Measurements from ENCODE around the gene TMEM106A.

DNA sequence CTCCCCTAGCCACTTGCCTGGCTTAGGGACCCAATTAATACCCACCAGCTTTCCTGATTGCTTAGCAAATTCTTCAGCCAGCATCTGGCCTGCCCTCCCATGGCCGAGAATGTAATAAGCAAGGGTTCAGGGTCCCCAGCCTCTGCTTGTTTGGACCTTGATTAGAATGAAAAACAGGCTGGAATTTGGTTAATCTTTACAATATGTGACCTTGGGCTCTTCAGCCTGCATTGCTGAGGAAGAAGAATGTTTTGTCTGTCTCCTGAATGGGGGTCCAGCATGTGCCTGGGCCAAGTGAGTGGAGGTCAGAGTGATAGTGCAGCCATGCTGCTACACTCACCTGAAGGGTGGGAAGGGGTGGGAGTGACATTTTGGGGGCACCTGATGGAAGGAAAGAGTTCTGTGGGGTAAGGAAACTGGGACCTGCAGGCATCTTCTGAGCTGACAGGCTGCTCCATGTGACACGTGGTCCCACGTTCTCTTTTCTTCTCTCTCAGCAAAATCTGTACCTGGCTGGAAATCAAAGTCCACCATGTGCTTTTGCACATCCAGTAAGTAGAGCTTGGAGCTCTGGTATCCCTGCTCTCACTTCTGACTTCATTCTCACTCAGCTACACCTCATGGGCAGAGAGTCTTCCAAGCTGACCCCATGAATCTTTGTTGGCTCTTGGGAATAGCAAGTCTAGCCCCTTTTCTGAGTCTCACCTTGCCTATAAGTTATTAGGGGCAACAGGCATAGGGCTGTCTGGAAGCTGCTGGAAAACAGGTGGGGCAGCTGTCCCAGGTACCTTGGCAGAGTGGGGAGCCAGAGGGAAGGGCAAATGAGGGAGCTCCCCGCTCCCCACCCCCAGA lies 5.3 kb downstream of the TMEM106A start:
- TF ChIP-seq, protein P1, sequence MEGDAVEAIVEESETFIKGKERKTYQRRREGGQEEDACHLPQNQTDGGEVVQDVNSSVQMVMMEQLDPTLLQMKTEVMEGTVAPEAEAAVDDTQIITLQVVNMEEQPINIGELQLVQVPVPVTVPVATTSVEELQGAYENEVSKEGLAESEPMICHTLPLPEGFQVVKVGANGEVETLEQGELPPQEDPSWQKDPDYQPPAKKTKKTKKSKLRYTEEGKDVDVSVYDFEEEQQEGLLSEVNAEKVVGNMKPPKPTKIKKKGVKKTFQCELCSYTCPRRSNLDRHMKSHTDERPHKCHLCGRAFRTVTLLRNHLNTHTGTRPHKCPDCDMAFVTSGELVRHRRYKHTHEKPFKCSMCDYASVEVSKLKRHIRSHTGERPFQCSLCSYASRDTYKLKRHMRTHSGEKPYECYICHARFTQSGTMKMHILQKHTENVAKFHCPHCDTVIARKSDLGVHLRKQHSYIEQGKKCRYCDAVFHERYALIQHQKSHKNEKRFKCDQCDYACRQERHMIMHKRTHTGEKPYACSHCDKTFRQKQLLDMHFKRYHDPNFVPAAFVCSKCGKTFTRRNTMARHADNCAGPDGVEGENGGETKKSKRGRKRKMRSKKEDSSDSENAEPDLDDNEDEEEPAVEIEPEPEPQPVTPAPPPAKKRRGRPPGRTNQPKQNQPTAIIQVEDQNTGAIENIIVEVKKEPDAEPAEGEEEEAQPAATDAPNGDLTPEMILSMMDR (IDR thresholded peaks at IDR 0.05; ENCODE audit: insufficient read depth, low read length) = no peak
- TF ChIP-seq POLR2AphosphoS5 (IDR thresholded peaks at IDR 0.05; ENCODE audit: low read depth) = no peak
- TF ChIP-seq GABPA (IDR thresholded peaks at IDR 0.05; ENCODE audit: low read depth) = no peak
- TF ChIP-seq, protein P2, sequence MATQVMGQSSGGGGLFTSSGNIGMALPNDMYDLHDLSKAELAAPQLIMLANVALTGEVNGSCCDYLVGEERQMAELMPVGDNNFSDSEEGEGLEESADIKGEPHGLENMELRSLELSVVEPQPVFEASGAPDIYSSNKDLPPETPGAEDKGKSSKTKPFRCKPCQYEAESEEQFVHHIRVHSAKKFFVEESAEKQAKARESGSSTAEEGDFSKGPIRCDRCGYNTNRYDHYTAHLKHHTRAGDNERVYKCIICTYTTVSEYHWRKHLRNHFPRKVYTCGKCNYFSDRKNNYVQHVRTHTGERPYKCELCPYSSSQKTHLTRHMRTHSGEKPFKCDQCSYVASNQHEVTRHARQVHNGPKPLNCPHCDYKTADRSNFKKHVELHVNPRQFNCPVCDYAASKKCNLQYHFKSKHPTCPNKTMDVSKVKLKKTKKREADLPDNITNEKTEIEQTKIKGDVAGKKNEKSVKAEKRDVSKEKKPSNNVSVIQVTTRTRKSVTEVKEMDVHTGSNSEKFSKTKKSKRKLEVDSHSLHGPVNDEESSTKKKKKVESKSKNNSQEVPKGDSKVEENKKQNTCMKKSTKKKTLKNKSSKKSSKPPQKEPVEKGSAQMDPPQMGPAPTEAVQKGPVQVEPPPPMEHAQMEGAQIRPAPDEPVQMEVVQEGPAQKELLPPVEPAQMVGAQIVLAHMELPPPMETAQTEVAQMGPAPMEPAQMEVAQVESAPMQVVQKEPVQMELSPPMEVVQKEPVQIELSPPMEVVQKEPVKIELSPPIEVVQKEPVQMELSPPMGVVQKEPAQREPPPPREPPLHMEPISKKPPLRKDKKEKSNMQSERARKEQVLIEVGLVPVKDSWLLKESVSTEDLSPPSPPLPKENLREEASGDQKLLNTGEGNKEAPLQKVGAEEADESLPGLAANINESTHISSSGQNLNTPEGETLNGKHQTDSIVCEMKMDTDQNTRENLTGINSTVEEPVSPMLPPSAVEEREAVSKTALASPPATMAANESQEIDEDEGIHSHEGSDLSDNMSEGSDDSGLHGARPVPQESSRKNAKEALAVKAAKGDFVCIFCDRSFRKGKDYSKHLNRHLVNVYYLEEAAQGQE (IDR thresholded peaks at IDR 0.05; ENCODE audit: insufficient replicate concordance, low read depth) = peak; percentile 34
- no peak for TF ChIP-seq SPI1 (IDR thresholded peaks at IDR 0.05; ENCODE audit: borderline replicate concordance, low read depth)
